H1 (cell line): ENCODE data around the gene EHD4. TPM values are rescaled to one million over a fixed set of nuclear protein-coding genes. Genes with fewer than 3 reads are reported as not detected.

Experiments
- CTCF ChIA-PET: fragments of 300-600 bp; sonication (Branson Sonifier 250); formaldehyde crosslinking; loops from one replicate; lab custom pipeline; 2021; ENCODE audit not compliant: partially characterized antibody; lab: Charles Lee
- POLR2A ChIA-PET: fragments of 300-600 bp; sonication (Branson Sonifier 250); formaldehyde crosslinking; loops from one replicate; lab custom pipeline; 2021; ENCODE audit warnings: inconsistent platforms; ENCODE audit not compliant: partially characterized antibody; lab: Charles Lee
- DNase-seq, 2 experiments: peaks; one replicate each; pipeline versions ENCODE4 v3.0.0 to v3.0.0-alpha.2; 2010 to 2022; ENCODE audit warnings: low spot score in 2 of 2, low read depth in 1 of 2, mixed read lengths in 1 of 2
- FAIRE-seq: peaks from 2 replicates; lab custom pipeline; 2011; peaks lifted over from hg19 to GRCh38; lab: Jason Lieb, UNC
- H2AFZ ChIP-seq: 2 replicates; pipeline ENCODE4 v1.8.1; 2012; ENCODE audit warnings: low read length, inconsistent platforms
- H2AK5ac ChIP-seq: 2 replicates; pipeline ENCODE4 v1.6.1; 2013; ENCODE audit warnings: low read depth, low read length
- H2BK120ac ChIP-seq: replicated peaks from 2 replicates; pipeline ENCODE3; 2013; ENCODE audit warnings: low read depth, low read length, inconsistent platforms
- H2BK12ac ChIP-seq: 2 replicates; pipeline ENCODE4 v1.6.1; 2013; ENCODE audit warnings: low read depth, low read length
- H2BK15ac ChIP-seq: 2 replicates; pipeline ENCODE4 v1.6.1; 2013; ENCODE audit warnings: low read length
- H2BK20ac ChIP-seq: 2 replicates; pipeline ENCODE4 v1.6.1; 2013; ENCODE audit warnings: low read length
- H2BK5ac ChIP-seq: 2 replicates; pipeline ENCODE4 v1.6.1; 2013; ENCODE audit warnings: low read depth, low read length
- H3K14ac ChIP-seq: 2 replicates; pipeline ENCODE4 v1.6.1; 2013; ENCODE audit warnings: inconsistent platforms; ENCODE audit not compliant: insufficient read length
- H3K18ac ChIP-seq: 2 replicates; pipeline ENCODE4 v1.6.1; 2013; ENCODE audit warnings: low read length; ENCODE audit errors: extremely low read depth
- H3K23ac ChIP-seq: 2 replicates; pipeline ENCODE4 v1.6.1; 2013; ENCODE audit warnings: inconsistent platforms; ENCODE audit not compliant: insufficient read length
- H3K23me2 ChIP-seq: 2 replicates; pipeline ENCODE4 v1.6.1; 2013; ENCODE audit warnings: low read depth, low read length
- H3K27ac ChIP-seq: 2 replicates; pipeline ENCODE4 v1.6.1; 2011; ENCODE audit warnings: low read depth, low read length, inconsistent platforms
- H3K27me3 ChIP-seq, 4 experiments: replicated peaks in 1 of 4; 1 replicate in 1 of 4; 2 replicates in 3 of 4; pipeline versions ENCODE4 v1.6.1 to v1.8.1; 2011 to 2013; ENCODE audit warnings: low read length in 3 of 4, mild to moderate bottlenecking in 3 of 4, inconsistent platforms in 2 of 4, mixed read lengths in 2 of 4, moderate library complexity in 1 of 4; ENCODE audit not compliant: control insufficient read depth in 3 of 4, insufficient read depth in 3 of 4; ENCODE audit errors: extremely low read depth in 1 of 4
- H3K36me3 ChIP-seq, 4 experiments: 2 replicates each; pipeline versions ENCODE4 v1.6.1 to v1.8.1; 2011 to 2013; ENCODE audit warnings: mild to moderate bottlenecking in 4 of 4, low read length in 3 of 4, moderate library complexity in 2 of 4, control low read depth in 1 of 4, inconsistent platforms in 1 of 4; ENCODE audit not compliant: insufficient read depth in 4 of 4, control insufficient read depth in 2 of 4
- H3K4ac ChIP-seq: replicated peaks from 2 replicates; pipeline ENCODE3; 2013; ENCODE audit warnings: low read length, low read depth, mixed read lengths, inconsistent platforms; ENCODE audit not compliant: insufficient read length
- H3K4me1 ChIP-seq, 4 experiments: replicated peaks in 1 of 4; 1 replicate in 1 of 4; 2 replicates in 3 of 4; pipeline versions ENCODE4 v1.6.1 to v1.8.1; 2011 to 2013; ENCODE audit warnings: low read length in 3 of 4, inconsistent platforms in 2 of 4, mixed read lengths in 1 of 4; ENCODE audit not compliant: insufficient read depth in 4 of 4, control insufficient read depth in 3 of 4
- H3K4me2 ChIP-seq, 2 experiments: 2 replicates each; pipeline versions ENCODE4 v1.6.1 to v1.8.1; 2011 to 2013; ENCODE audit warnings: low read depth in 2 of 2, low read length in 2 of 2, control low read depth in 1 of 2, inconsistent platforms in 1 of 2, mild to moderate bottlenecking in 1 of 2; ENCODE audit not compliant: insufficient read depth in 1 of 2
- H3K4me3 ChIP-seq, 4 experiments: fragments of 200-600, 300-600 bp in 1 of 4; sonication (generic), shearing (Covaris generic), sonication (Bioruptor Twin) in 1 of 4; 2 replicates each; pipeline versions ENCODE4 v1.5.1 to v1.8.1; 2011 to 2016; ENCODE audit warnings: low read length in 4 of 4, low read depth in 3 of 4, control low read depth in 2 of 4, inconsistent platforms in 2 of 4, mild to moderate bottlenecking in 2 of 4, mixed read lengths in 1 of 4, moderate library complexity in 1 of 4; ENCODE audit not compliant: insufficient read depth in 2 of 4; ENCODE audit errors: extremely low read depth in 1 of 4
- H3K56ac ChIP-seq: replicated peaks from 2 replicates; pipeline ENCODE3; 2013; ENCODE audit warnings: low read depth, mild to moderate bottlenecking, mixed read lengths, low read length, inconsistent platforms; ENCODE audit not compliant: insufficient read length
- H3K79me1 ChIP-seq: 2 replicates; pipeline ENCODE4 v1.6.1; 2013; ENCODE audit warnings: low read depth, low read length, control low read depth
- H3K79me2 ChIP-seq, 2 experiments: 2 replicates each; pipeline versions ENCODE4 v1.6.1 to v1.8.1; 2012 to 2013; ENCODE audit warnings: low read length in 2 of 2, mild to moderate bottlenecking in 2 of 2, inconsistent platforms in 1 of 2; ENCODE audit not compliant: insufficient read depth in 2 of 2, control insufficient read depth in 1 of 2
- H3K9ac ChIP-seq, 4 experiments: replicated peaks in 1 of 4; 1 replicate in 1 of 4; 2 replicates in 3 of 4; pipeline versions ENCODE4 v1.6.1 to v1.8.1; 2011 to 2013; ENCODE audit warnings: low read depth in 3 of 4, low read length in 3 of 4, control low read depth in 2 of 4, mild to moderate bottlenecking in 2 of 4, moderate library complexity in 2 of 4, inconsistent platforms in 1 of 4; ENCODE audit errors: extremely low read depth in 1 of 4
- H3K9me3 ChIP-seq, 2 experiments: 2 replicates each; pipeline versions ENCODE4 v1.6.1 to v1.8.1; 2012 to 2013; ENCODE audit warnings: mild to moderate bottlenecking in 2 of 2, moderate library complexity in 2 of 2, control low read depth in 1 of 2, inconsistent platforms in 1 of 2, low read depth in 1 of 2, low read length in 1 of 2, mixed read lengths in 1 of 2; ENCODE audit not compliant: insufficient read depth in 2 of 2
- H4K20me1 ChIP-seq, 2 experiments: replicated peaks in 1 of 2; 2 replicates each; pipeline versions ENCODE3 to v1.8.1; 2011 to 2013; ENCODE audit warnings: inconsistent platforms in 2 of 2, low read length in 2 of 2, mild to moderate bottlenecking in 1 of 2; ENCODE audit not compliant: insufficient read depth in 2 of 2, control insufficient read depth in 1 of 2
- H4K5ac ChIP-seq: 2 replicates; pipeline ENCODE4 v1.6.1; 2013; ENCODE audit warnings: low read length, low read depth, mixed read lengths, inconsistent platforms; ENCODE audit not compliant: insufficient read length
- H4K8ac ChIP-seq: 2 replicates; pipeline ENCODE4 v1.8.0; 2013; ENCODE audit warnings: mild to moderate bottlenecking, moderate library complexity, low read length, inconsistent platforms; ENCODE audit not compliant: insufficient read depth; ENCODE audit errors: extremely low read depth
- H4K91ac ChIP-seq: replicated peaks from 2 replicates; pipeline ENCODE3; 2013; ENCODE audit warnings: low read length, mixed read lengths, inconsistent platforms; ENCODE audit not compliant: insufficient read length
- BRCA1 ChIP-seq: IDR thresholded peaks from 2 replicates; pipeline ENCODE4 v1.6.1; 2012; ENCODE audit warnings: low read depth, low read length, improper control_type of control experiment
- HDAC6 ChIP-seq: IDR thresholded peaks from one replicate; pipeline ENCODE4 v1.7.1; 2012; ENCODE audit warnings: low read depth, mild to moderate bottlenecking, inconsistent platforms, low read length, moderate library complexity
- JUN ChIP-seq: IDR thresholded peaks from 2 replicates; pipeline ENCODE4 v1.6.1; 2011; ENCODE audit warnings: low read depth, mild to moderate bottlenecking, improper control_type of control experiment, low read length
- KDM1A ChIP-seq: fragments of 200-600, 300-600 bp; sonication (generic); IDR thresholded peaks from 2 replicates; pipeline ENCODE4 v1.7.1; 2016; ENCODE audit warnings: mild to moderate bottlenecking, low read length, borderline replicate concordance
- NANOG ChIP-seq: IDR thresholded peaks from 2 replicates; pipeline ENCODE4 v1.6.1; 2011; ENCODE audit warnings: low read length, low read depth, mild to moderate bottlenecking, inconsistent platforms; ENCODE audit not compliant: insufficient read depth, poor library complexity, severe bottlenecking
- RBBP5 ChIP-seq: IDR thresholded peaks from 2 replicates; pipeline ENCODE4 v1.7.1; 2012; ENCODE audit warnings: low read depth, mild to moderate bottlenecking, inconsistent platforms, low read length, moderate library complexity, borderline replicate concordance
- RFX5 ChIP-seq: IDR thresholded peaks from 2 replicates; pipeline ENCODE4 v1.6.1; 2011; ENCODE audit warnings: low read depth, low read length, improper control_type of control experiment, borderline replicate concordance
- SP1 ChIP-seq: IDR thresholded peaks from 2 replicates; pipeline ENCODE4 v1.6.1; 2011; ENCODE audit warnings: low read depth, low read length
- TBP ChIP-seq: IDR thresholded peaks from 2 replicates; pipeline ENCODE4 v1.6.1; 2011; ENCODE audit warnings: low read depth, low read length, improper control_type of control experiment
- TEAD4 ChIP-seq: IDR thresholded peaks from 2 replicates; pipeline ENCODE4 v1.6.1; 2012; ENCODE audit warnings: low read depth, low read length, inconsistent platforms, mixed read lengths
- WGBS, 2 experiments: shearing (Covaris generic) in 1 of 2; methylation state at CpG; one replicate each; pipeline versions ENCODE4 v1.1.6 to v1.1.7; 2013 to 2015; ENCODE audit warnings: low lambda C conversion rate in 2 of 2, mixed read lengths in 2 of 2, inconsistent platforms in 1 of 2, low coverage in 1 of 2, missing lambda C conversion rate in 1 of 2; ENCODE audit not compliant: insufficient replicate concordance in 2 of 2, insufficient coverage in 1 of 2, insufficient read length in 1 of 2; ENCODE audit errors: extremely low coverage in 1 of 2, missing lambda C conversion rate in 1 of 2; 5-methylcytosine and 5-hydroxymethylcytosine counted together
- polyA plus RNA-seq, 7 experiments: library from polyadenylated mRNA; depleted of rRNA in 3 of 7; stranded (reverse) in 5 of 7; unstranded in 2 of 7; fragments of >200 nt in 5 of 7; fragments of 200-250 nt in 2 of 7; gene quantifications; 1 replicate in 5 of 7; 2 replicates in 1 of 7; 4 replicates in 1 of 7; pipeline versions ENCODE4 v1.2.1 to v1.2.3, GENCODE V29; 2011 to 2013; ENCODE audit warnings: missing spikeins in 2 of 7, mixed read lengths in 2 of 7
- total RNA-seq: library from RNA; stranded (reverse); fragmentation: NEBNext Ultra II Directional; extraction: Animal tissue kit (Norgen Biotek cat#: 25700); gene quantifications from 2 replicates; pipeline ENCODE4 v1.2.1, GENCODE V29; 2021
- TF ChIP-seq, protein P1 (sequence below): IDR thresholded peaks from 2 replicates; pipeline ENCODE4 v1.6.1; 2012; ENCODE audit warnings: inconsistent platforms
- TF ChIP-seq, protein P2 (sequence below): IDR thresholded peaks from 2 replicates; pipeline ENCODE4 v1.6.1; 2012; ENCODE audit warnings: inconsistent platforms

The EHD4 gene
- total and polyA plus RNA-seq, 2 of the 8 experiments (the other 6 are each of a cell fraction or from before 2014, with no cell fraction given): 17.5 to 24.5 TPM

DNA sequence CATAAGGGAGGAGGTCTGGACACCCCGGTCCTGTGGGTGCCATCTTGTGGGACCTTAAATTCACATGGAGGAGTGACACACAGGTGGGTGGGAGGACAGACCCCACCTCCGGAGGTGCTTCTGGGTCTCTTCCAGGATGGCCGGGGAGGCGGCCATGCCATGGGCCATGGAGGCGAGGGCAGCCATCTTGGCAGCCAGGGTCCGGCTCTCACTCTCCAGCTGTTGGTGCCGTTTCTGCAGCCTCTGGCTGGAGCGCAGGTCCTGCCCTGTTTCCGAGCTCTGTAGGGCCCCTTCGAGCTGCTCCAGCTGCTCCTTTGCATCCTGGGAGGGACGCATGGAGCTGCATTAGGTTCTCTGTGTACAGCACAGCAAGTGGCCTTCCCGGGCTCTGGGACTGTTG lies 97.6 kb downstream of the EHD4 start:
- no peak overlapping the region for H4K8ac ChIP-seq
- no peak overlapping the region for H2BK20ac ChIP-seq
- H3K4me2 ChIP-seq: no peak overlapping the region
- no peaks in the 10 kb centered on the region for H3K9me3 ChIP-seq
- no peaks in the 10 kb centered on the region for H3K36me3 ChIP-seq
- no peak overlapping the region for H3K9ac ChIP-seq
- no peak overlapping the region for H2BK120ac ChIP-seq
- H4K20me1 ChIP-seq: peaks cover 0 to 2% of the 10 kb centered on the region in 2 experiments
- no peaks in the 10 kb centered on the region for H3K79me2 ChIP-seq
- no peak overlapping the region for H3K23ac ChIP-seq
- no peak overlapping the region for H2BK15ac ChIP-seq
- no peak overlapping the region for H3K4ac ChIP-seq
- H3K14ac ChIP-seq: no peak overlapping the region
- H3K56ac ChIP-seq: no peak overlapping the region
- H4K91ac ChIP-seq: no peak overlapping the region
- H3K4me1 ChIP-seq: no peaks in the 10 kb centered on the region; a peak in 1 of 7 replicates
- H3K4me3 ChIP-seq: no peak overlapping the region
- FAIRE-seq (no peak), DNase-seq (no peak)
- H2AFZ ChIP-seq: no peak overlapping the region
- H4K5ac ChIP-seq: no peak overlapping the region
- no peak overlapping the region for H2AK5ac ChIP-seq
- no peak overlapping the region for H3K27ac ChIP-seq
- H3K18ac ChIP-seq: no peak overlapping the region
- no peaks in the 10 kb centered on the region for H3K27me3 ChIP-seq
- no peaks in the 10 kb centered on the region for H3K79me1 ChIP-seq
- ChIA-PET POLR2A (interaction anchor here (1.0 to 1.9 kb wide), 2 partner anchors 13 to 18 kb away, joined by 3 to 5 read pairs; no protein-coding TSS in a partner anchor), CTCF (interaction anchor here (0.6 to 7.9 kb wide), 8 partner anchors 10 to 595 kb away, joined by 3 to 58 read pairs (median 4); partner anchors contain the start of gene MAPKBP1)
- WGBS, 2 experiments: 97% methylated on average over 12 of the region's 12 CpGs; no CpG with 5 or more reads in 1 of the 2 experiments
- no peak overlapping the region for H2BK5ac ChIP-seq
- H2BK12ac ChIP-seq: no peak overlapping the region
- no peaks in the 10 kb centered on the region for H3K23me2 ChIP-seq
- TF ChIP-seq TBP (no peak), NANOG (no peak), KDM1A (no peak), SP1 (no peak), RBBP5 (no peak), HDAC6 (no peak), TEAD4 (no peak), RFX5 (no peak), BRCA1 (no peak), JUN (no peak)
- TF ChIP-seq, protein P1, sequence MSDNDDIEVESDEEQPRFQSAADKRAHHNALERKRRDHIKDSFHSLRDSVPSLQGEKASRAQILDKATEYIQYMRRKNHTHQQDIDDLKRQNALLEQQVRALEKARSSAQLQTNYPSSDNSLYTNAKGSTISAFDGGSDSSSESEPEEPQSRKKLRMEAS: no peak
- TF ChIP-seq, protein P2, sequence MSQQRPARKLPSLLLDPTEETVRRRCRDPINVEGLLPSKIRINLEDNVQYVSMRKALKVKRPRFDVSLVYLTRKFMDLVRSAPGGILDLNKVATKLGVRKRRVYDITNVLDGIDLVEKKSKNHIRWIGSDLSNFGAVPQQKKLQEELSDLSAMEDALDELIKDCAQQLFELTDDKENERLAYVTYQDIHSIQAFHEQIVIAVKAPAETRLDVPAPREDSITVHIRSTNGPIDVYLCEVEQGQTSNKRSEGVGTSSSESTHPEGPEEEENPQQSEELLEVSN: no peak
